ENCODE measurements around the gene CTBP2.

DNA sequence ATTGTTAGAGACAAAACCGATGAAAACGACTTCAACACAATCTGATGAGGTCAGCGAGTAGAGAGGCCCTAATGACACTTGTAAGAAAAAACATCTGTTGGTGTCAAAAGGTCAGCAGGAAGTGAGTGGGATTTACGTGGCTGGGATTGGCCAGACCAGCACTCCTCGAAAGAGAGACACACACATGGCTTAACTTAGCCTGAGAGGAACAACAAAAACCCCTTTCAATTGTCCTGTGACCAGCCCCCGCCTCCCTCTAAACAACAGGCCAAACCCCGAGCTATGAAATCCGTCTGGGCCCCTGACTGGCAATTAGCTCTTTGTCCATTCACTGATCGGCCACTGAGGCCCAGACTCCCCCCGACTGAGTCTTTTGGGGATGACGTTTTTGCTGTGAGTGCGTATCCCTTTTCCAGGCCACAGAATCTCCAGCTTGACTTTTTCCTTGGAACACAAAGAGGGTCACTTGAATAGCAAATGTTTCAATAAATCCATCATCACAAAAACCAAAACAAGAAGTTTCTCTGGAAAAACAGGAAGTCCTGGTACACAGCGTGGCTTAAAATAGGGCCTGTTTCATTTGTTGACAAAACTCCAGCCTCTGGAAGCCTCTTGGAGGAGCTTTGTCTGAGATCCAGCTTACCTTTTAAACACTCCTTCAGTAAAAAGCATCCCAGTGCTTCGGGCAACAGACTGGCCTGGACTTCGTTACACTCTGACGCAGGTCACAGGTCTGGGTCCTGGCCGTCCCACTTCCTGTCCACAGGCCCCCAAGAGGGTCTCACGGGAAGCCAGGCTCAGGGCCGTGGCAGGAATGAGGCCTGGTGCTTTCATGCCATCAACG, 103.0 kb downstream of the CTBP2 start:
- TF ChIP-seq CTCF (IDR thresholded peaks at IDR 0.05) (no peak), POLR2A (IDR thresholded peaks at IDR 0.05) (no peak)
